OCI-LY3 (cell line): ENCODE data around the gene DIPK1B.

Experiments
- H2AFZ ChIP-seq: fragments of 200-600, 300-600 bp; shearing (Covaris generic); 2 replicates; pipeline ENCODE4 v1.6.0; 2014; ENCODE audit warnings: antibody characterized with exemption, low read depth, low read length
- H3K27ac ChIP-seq: fragments of 200-600, 300-600 bp; sonication (generic); 2 replicates; pipeline ENCODE4 v1.5.1; 2014; ENCODE audit warnings: mild to moderate bottlenecking, low read length, moderate library complexity, mixed read lengths
- H3K27me3 ChIP-seq: fragments of 200-600, 300-600 bp; sonication (generic); 2 replicates; pipeline ENCODE4 v1.6.1; 2014; ENCODE audit warnings: low read depth, low read length, mixed read lengths
- H3K36me3 ChIP-seq: fragments of 200-600, 300-600 bp; sonication (generic); replicated peaks from 2 replicates; pipeline ENCODE3; 2014; ENCODE audit warnings: low read depth, low read length, mixed read lengths
- H3K4me1 ChIP-seq: fragments of 300-600, 200-600 bp; sonication (generic); 2 replicates; pipeline ENCODE4 v1.6.1; 2014; ENCODE audit warnings: low read length, mixed read lengths
- H3K4me2 ChIP-seq: fragments of 200-600, 300-600 bp; sonication (generic); 2 replicates; pipeline ENCODE4 v1.6.1; 2014; ENCODE audit warnings: low read length, mixed read lengths
- H3K4me3 ChIP-seq: fragments of 300-600, 200-600 bp; sonication (generic); 2 replicates; pipeline ENCODE4 v1.5.1; 2014; ENCODE audit warnings: antibody characterized with exemption, mild to moderate bottlenecking, low read length, moderate library complexity
- H3K79me2 ChIP-seq: fragments of 300-600, 200-600 bp; shearing (Covaris generic); 2 replicates; pipeline ENCODE4 v1.6.1; 2014; ENCODE audit warnings: mild to moderate bottlenecking, low read length, mixed read lengths
- H3K9ac ChIP-seq: fragments of 300-600, 200-600 bp; shearing (Covaris generic); 2 replicates; pipeline ENCODE4 v1.6.0; 2014; ENCODE audit warnings: mild to moderate bottlenecking, low read length, moderate library complexity
- H3K9me3 ChIP-seq: fragments of 200-600, 300-600 bp; shearing (Covaris generic); 2 replicates; pipeline ENCODE4 v1.6.1; 2014; ENCODE audit warnings: low read length, mixed read lengths; ENCODE audit not compliant: insufficient read depth
- H4K20me1 ChIP-seq: fragments of 200-600, 300-600 bp; sonication (generic); 2 replicates; pipeline ENCODE4 v1.6.1; 2016; ENCODE audit warnings: low read length, mixed read lengths; ENCODE audit not compliant: insufficient read depth
- CTCF ChIP-seq: fragments of 200-600, 300-600 bp; sonication (generic); IDR thresholded peaks from 2 replicates; pipeline ENCODE4 v1.5.1; 2014; ENCODE audit warnings: antibody characterized with exemption, low read length, low read depth
- EZH2phosphoT487 ChIP-seq: fragments of 200-600 bp; shearing (Covaris generic); IDR thresholded peaks from 2 replicates; pipeline ENCODE4 v1.6.1; 2018; ENCODE audit warnings: antibody characterized with exemption, mixed run types, low read depth

The DIPK1B gene

GRCh38 chr9:136723362-136723976, 11.1 kb downstream of the DIPK1B start:
- Histone ChIP-seq H4K20me1 (peaks cover 62% of the 10 kb centered on the region), H3K4me3 (no peak overlapping the region), H2AFZ (no peak overlapping the region), H3K9ac (no peak overlapping the region), H3K36me3 (peaks cover 37% of the 10 kb centered on the region), H3K27me3 (no peaks in the 10 kb centered on the region), H3K27ac (no peak overlapping the region), H3K4me1 (peaks cover 17% of the 10 kb centered on the region), H3K9me3 (no peaks in the 10 kb centered on the region), H3K4me2 (no peak overlapping the region), H3K79me2 (peaks cover 30% of the 10 kb centered on the region)
- TF ChIP-seq CTCF = no peak
- no peak for TF ChIP-seq EZH2phosphoT487

- Histone ChIP-seq H3K79me2 (peaks cover 35% of the 10 kb centered on the region), H3K4me3 (no peak overlapping the region), H3K27ac (no peak overlapping the region), H3K9me3 (no peaks in the 10 kb centered on the region), H3K36me3 (peaks cover 37% of the 10 kb centered on the region), H4K20me1 (peaks cover 62% of the 10 kb centered on the region), H3K4me1 (peaks cover 17% of the 10 kb centered on the region), H3K9ac (no peak overlapping the region), H3K27me3 (no peaks in the 10 kb centered on the region), H3K4me2 (no peak overlapping the region), H2AFZ (no peak overlapping the region)
- TF ChIP-seq EZH2phosphoT487 (no peak), CTCF (no peak)
Measured at GRCh38 chr9:136723989-136724388, 11.6 kb downstream of the DIPK1B start.

- no peak overlapping the region for H3K27ac ChIP-seq
- peaks cover 18% of the 10 kb centered on the region for H3K4me1 ChIP-seq
- no peak overlapping the region for H3K9ac ChIP-seq
- H4K20me1 ChIP-seq = peaks cover 62% of the 10 kb centered on the region
- peaks cover 37% of the 10 kb centered on the region for H3K36me3 ChIP-seq
- no peak overlapping the region for H3K4me2 ChIP-seq
- H3K4me3 ChIP-seq = no peak overlapping the region
- TF ChIP-seq EZH2phosphoT487 (no peak), CTCF (no peak)
- H3K9me3 ChIP-seq = no peaks in the 10 kb centered on the region
- peaks cover 43% of the 10 kb centered on the region for H3K79me2 ChIP-seq
- no peaks in the 10 kb centered on the region for H3K27me3 ChIP-seq
- no peak overlapping the region for H2AFZ ChIP-seq
Measured at GRCh38 chr9:136724772-136725171, 12.4 kb downstream of the DIPK1B start.

- TF ChIP-seq CTCF = no peak
- TF ChIP-seq EZH2phosphoT487 = no peak
- Histone ChIP-seq H3K27me3 (no peaks in the 10 kb centered on the region), H2AFZ (no peak overlapping the region), H3K36me3 (peaks cover 37% of the 10 kb centered on the region), H3K4me1 (peaks cover 19% of the 10 kb centered on the region), H3K27ac (no peak overlapping the region), H3K79me2 (peaks cover 51% of the 10 kb centered on the region), H3K9me3 (no peaks in the 10 kb centered on the region), H3K4me3 (no peak overlapping the region), H3K4me2 (no peak overlapping the region), H4K20me1 (peaks cover 65% of the 10 kb centered on the region), H3K9ac (no peak overlapping the region)
Measured at GRCh38 chr9:136725612-136726011, 13.2 kb downstream of the DIPK1B start.
